ENCODE data around the gene OBSCN. TPM values are rescaled to one million over a fixed set of nuclear protein-coding genes. Genes with fewer than 3 reads are reported as not detected.

The OBSCN gene
- total and polyA plus RNA-seq, 2 donors (not counting 1 experiment from before 2014, with no cell fraction given): 10.0 to 63.9 TPM

- Histone ChIP-seq H3K4me3 (ENCODE audit: control extremely low read depth in 1 of 5, extremely low read depth in 1 of 5, insufficient read depth in 1 of 5, low read depth in 2 of 5, low read length in 4 of 5) (peak overlapping the region in 4 of 5 experiments; percentile 28 to 62 (median 45)), H2AFZ (ENCODE audit: insufficient read depth, low read depth, low read length, poor library complexity, severe bottlenecking) (peak overlapping the region; percentile 71)
- CTCF ChIA-PET: interaction anchor here (0.6 to 1.2 kb wide), 7 partner anchors 12 to 299 kb away, joined by 3 to 4 read pairs (median 3); partner anchors contain the start of gene IBA57
These were observed 6.3 kb downstream of the OBSCN start for GRCh38 chr1:228213917-228214808.

More at GRCh38 chr1:228213917-228214808, 6.3 kb downstream of the OBSCN start:
- 55% methylated on average over 44 of the region's 48 CpGs for WGBS (ENCODE audit: insufficient coverage)
- intact Hi-C loops (cut with micrococcal nuclease): loop anchor here (1.0 to 5.0 kb wide), 10 partner anchors 40 to 301 kb away; partner anchors contain the start of genes ARF1, IBA57, MRPL55 and TRIM11
- Mint-ChIP-seq H3K9me3 (ENCODE audit: insufficient read depth) (no peaks in the 10 kb centered on the region), H3K4me3 (peak overlapping the region; percentile 74), H3K27ac (no peak overlapping the region), H3K4me1 (peaks cover 5% of the 10 kb centered on the region), H3K27me3 (no peaks in the 10 kb centered on the region)
- Histone ChIP-seq H3K4me2 (replicated peaks; ENCODE audit: low read depth, low read length, poor library complexity, severe bottlenecking) (peak overlapping the region; percentile 99), H3K27ac (ENCODE audit: low read length in 2 of 2) (no peak overlapping the region), H4K20me1 (ENCODE audit: control insufficient read depth, insufficient read depth, low read length, poor library complexity, severe bottlenecking) (no peaks in the 10 kb centered on the region), H3K9me3 (ENCODE audit: control extremely low read depth in 1 of 3, control insufficient read depth in 2 of 3, insufficient read depth in 1 of 3, low read length in 2 of 3) (peaks cover 0 to 7% (median 0%) of the 10 kb centered on the region in 3 donors), H3K27me3 (replicated peaks in 1 of 4; ENCODE audit: control extremely low read depth in 1 of 4, control insufficient read depth in 3 of 4, insufficient read depth in 4 of 4, low read length in 3 of 4) (no peaks in the 10 kb centered on the region), H3K79me2 (ENCODE audit: control insufficient read depth, insufficient read depth, low read length) (no peaks in the 10 kb centered on the region), H3K9ac (ENCODE audit: low read length) (peak overlapping the region; percentile 48), H3K36me3 (replicated peaks in 1 of 2; ENCODE audit: control extremely low read depth in 1 of 2, control insufficient read depth in 1 of 2, extremely low read depth in 1 of 2, insufficient read depth in 2 of 2, low read length in 1 of 2) (peaks cover 0 to 2% of the 10 kb centered on the region in 2 experiments), H3K4me1 (ENCODE audit: control insufficient read depth in 2 of 2, insufficient read depth in 2 of 2, low read length in 2 of 2) (peaks cover 0 to 8% of the 10 kb centered on the region in 2 donors)
- POLR2A ChIA-PET: interaction anchor here (0.9 to 1.4 kb wide), 5 partner anchors 48 to 243 kb away, joined by 3 to 7 read pairs (median 4); partner anchors contain the start of genes IBA57 and TRIM11
- TF ChIP-seq, protein P1, sequence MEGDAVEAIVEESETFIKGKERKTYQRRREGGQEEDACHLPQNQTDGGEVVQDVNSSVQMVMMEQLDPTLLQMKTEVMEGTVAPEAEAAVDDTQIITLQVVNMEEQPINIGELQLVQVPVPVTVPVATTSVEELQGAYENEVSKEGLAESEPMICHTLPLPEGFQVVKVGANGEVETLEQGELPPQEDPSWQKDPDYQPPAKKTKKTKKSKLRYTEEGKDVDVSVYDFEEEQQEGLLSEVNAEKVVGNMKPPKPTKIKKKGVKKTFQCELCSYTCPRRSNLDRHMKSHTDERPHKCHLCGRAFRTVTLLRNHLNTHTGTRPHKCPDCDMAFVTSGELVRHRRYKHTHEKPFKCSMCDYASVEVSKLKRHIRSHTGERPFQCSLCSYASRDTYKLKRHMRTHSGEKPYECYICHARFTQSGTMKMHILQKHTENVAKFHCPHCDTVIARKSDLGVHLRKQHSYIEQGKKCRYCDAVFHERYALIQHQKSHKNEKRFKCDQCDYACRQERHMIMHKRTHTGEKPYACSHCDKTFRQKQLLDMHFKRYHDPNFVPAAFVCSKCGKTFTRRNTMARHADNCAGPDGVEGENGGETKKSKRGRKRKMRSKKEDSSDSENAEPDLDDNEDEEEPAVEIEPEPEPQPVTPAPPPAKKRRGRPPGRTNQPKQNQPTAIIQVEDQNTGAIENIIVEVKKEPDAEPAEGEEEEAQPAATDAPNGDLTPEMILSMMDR (IDR thresholded peaks at IDR 0.05): no peak
- no peak for TF ChIP-seq EZH2 (IDR thresholded peaks at IDR 0.05; ENCODE audit: borderline replicate concordance, insufficient read depth, low read depth, low read length, poor library complexity, severe bottlenecking)
- no peak for ATAC-seq (ENCODE audit: low read depth)
- DNase-seq: peak; percentile 27
